WTC11 (cell line): ENCODE measurements around the gene S100A13. TPM values are rescaled to one million over a fixed set of nuclear protein-coding genes. Genes with fewer than 3 reads are reported as not detected.
A peak's percentile ranks its signal among the peaks of the same experiment; 100 is the strongest.

ENCODE experiments used
- ATAC-seq: fragments of 200-7000 bp; cut with Tn5 transposase; 2 replicates; pipeline ENCODE4 v1.10.0; 2021; ENCODE audit warnings: mild to moderate bottlenecking, moderate library complexity
- CTCF ChIA-PET: fragments of 300-600 bp; sonication (Branson Sonifier 250); formaldehyde crosslinking; loops from one replicate; lab custom pipeline; 2021; ENCODE audit warnings: antibody characterized with exemption; lab: Charles Lee
- POLR2A ChIA-PET: fragments of 350-600 bp; sonication (Branson Sonifier 250); formaldehyde crosslinking; loops from one replicate; lab custom pipeline; 2021; ENCODE audit warnings: antibody characterized with exemption; lab: Charles Lee
- DNase-seq: peaks from one replicate; pipeline ENCODE4 v3.0.0; 2021; ENCODE audit warnings: low spot score
- H3K27ac Mint-ChIP-seq: 2 replicates; pipeline ENCODE4 v1.8.0; 2021; ENCODE audit warnings: mixed read lengths
- H3K27me3 Mint-ChIP-seq: 2 replicates; pipeline ENCODE4 v1.8.0; 2021; ENCODE audit warnings: low read depth, mild to moderate bottlenecking, moderate library complexity, mixed read lengths
- H3K36me3 Mint-ChIP-seq: 2 replicates; pipeline ENCODE4 v1.8.0; 2021; ENCODE audit warnings: mixed read lengths
- H3K4me1 Mint-ChIP-seq: 2 replicates; pipeline ENCODE4 v1.8.0; 2022; ENCODE audit warnings: mixed read lengths
- H3K4me3 Mint-ChIP-seq: 2 replicates; pipeline ENCODE4 v1.8.0; 2021; ENCODE audit warnings: mild to moderate bottlenecking, moderate library complexity, mixed read lengths
- H3K9me3 Mint-ChIP-seq: 2 replicates; pipeline ENCODE4 v1.8.0; 2021; ENCODE audit warnings: mixed read lengths
- AR ChIP-seq: fragments of 250-450 bp; sonication (Bioruptor Pico); IDR thresholded peaks from 2 replicates; pipeline ENCODE4 v1.9.0; 2021; ENCODE audit warnings: mild to moderate bottlenecking
- ARID4B ChIP-seq: sonication (generic); formaldehyde crosslinking; IDR thresholded peaks from 2 replicates; pipeline ENCODE4 v1.8.0; 2023; ENCODE audit warnings: missing genetic modification reagents, mild to moderate bottlenecking, borderline replicate concordance
- CREB1 ChIP-seq: sonication (generic); formaldehyde crosslinking; IDR thresholded peaks from 2 replicates; pipeline ENCODE4 v1.8.0; 2023; ENCODE audit warnings: mild to moderate bottlenecking, missing genetic modification reagents
- EMX1 ChIP-seq: fragments of 250-450 bp; sonication (Bioruptor Pico); IDR thresholded peaks from 2 replicates; pipeline ENCODE4 v1.8.0; 2021; ENCODE audit warnings: mild to moderate bottlenecking
- ETV6 ChIP-seq: sonication (generic); formaldehyde crosslinking; IDR thresholded peaks from 2 replicates; pipeline ENCODE4 v1.8.1; 2022; ENCODE audit warnings: mild to moderate bottlenecking, missing genetic modification reagents
- GTF2I ChIP-seq: fragments of 250-450 bp; sonication (Bioruptor Pico); conservative IDR thresholded peaks from 2 replicates; pipeline ENCODE4 v1.4.0; 2021; ENCODE audit warnings: mild to moderate bottlenecking
- HMGA2 ChIP-seq: fragments of 250-450 bp; sonication (Bioruptor Pico); IDR thresholded peaks from 2 replicates; pipeline ENCODE4 v1.4.0; 2021; ENCODE audit warnings: mild to moderate bottlenecking, moderate library complexity
- NFYB ChIP-seq: sonication (generic); formaldehyde crosslinking; conservative IDR thresholded peaks from 2 replicates; pipeline ENCODE4 v1.8.0; 2022; ENCODE audit warnings: low read depth, missing genetic modification reagents
- NR1H2 ChIP-seq: sonication (generic); formaldehyde crosslinking; IDR thresholded peaks from 2 replicates; pipeline ENCODE4 v1.9.0; 2021; ENCODE audit warnings: mild to moderate bottlenecking, moderate library complexity, missing genetic modification reagents
- OVOL2 ChIP-seq: fragments of 250-450 bp; sonication (Bioruptor Pico); IDR thresholded peaks from 2 replicates; pipeline ENCODE4 v1.9.0; 2021; ENCODE audit warnings: mild to moderate bottlenecking, borderline replicate concordance
- PRDM15 ChIP-seq: sonication (generic); formaldehyde crosslinking; IDR thresholded peaks from 2 replicates; pipeline ENCODE4 v1.8.0; 2022; ENCODE audit warnings: missing genetic modification reagents
- PREB ChIP-seq: sonication (generic); formaldehyde crosslinking; IDR thresholded peaks from 2 replicates; pipeline ENCODE4 v1.8.1; 2022; ENCODE audit warnings: mild to moderate bottlenecking, missing genetic modification reagents, moderate library complexity, borderline replicate concordance
- PRRX2 ChIP-seq: fragments of 250-450 bp; sonication (Bioruptor Pico); IDR thresholded peaks from 2 replicates; pipeline ENCODE4 v1.8.0; 2021; ENCODE audit warnings: mild to moderate bottlenecking
- SOX15 ChIP-seq: fragments of 250-450 bp; sonication (Bioruptor Pico); IDR thresholded peaks from 2 replicates; pipeline ENCODE4 v1.9.0; 2021; ENCODE audit warnings: mild to moderate bottlenecking
- TCF7 ChIP-seq: sonication (generic); formaldehyde crosslinking; IDR thresholded peaks from 2 replicates; pipeline ENCODE4 v1.8.0; 2022; ENCODE audit warnings: mild to moderate bottlenecking, low read depth, missing genetic modification reagents, moderate library complexity
- ZMAT4 ChIP-seq: fragments of 250-450 bp; sonication (Bioruptor Pico); IDR thresholded peaks from 2 replicates; pipeline ENCODE4 v1.9.0; 2021; ENCODE audit warnings: mild to moderate bottlenecking
- ZNF121 ChIP-seq: sonication (generic); formaldehyde crosslinking; IDR thresholded peaks from 2 replicates; pipeline ENCODE4 v1.8.0; 2023; ENCODE audit warnings: missing genetic modification reagents
- ZNF138 ChIP-seq: sonication (generic); formaldehyde crosslinking; conservative IDR thresholded peaks from 2 replicates; pipeline ENCODE4 v1.8.1; 2022; ENCODE audit warnings: mild to moderate bottlenecking, moderate library complexity, missing genetic modification reagents
- ZNF396 ChIP-seq: fragments of 250-450 bp; sonication (Bioruptor Pico); IDR thresholded peaks from 2 replicates; pipeline ENCODE4 v1.8.0; 2021; ENCODE audit warnings: mild to moderate bottlenecking, moderate library complexity, borderline replicate concordance
- ZNF423 ChIP-seq: fragments of 250-450 bp; sonication (Bioruptor Pico); IDR thresholded peaks from 2 replicates; pipeline ENCODE4 v2.1.2; 2022; ENCODE audit warnings: mild to moderate bottlenecking, moderate library complexity
- ZNF425 ChIP-seq: fragments of 250-450 bp; sonication (Bioruptor Pico); conservative IDR thresholded peaks from 2 replicates; pipeline ENCODE4 v1.9.0; 2021; ENCODE audit warnings: mild to moderate bottlenecking
- ZSCAN18 ChIP-seq: fragments of 250-450 bp; sonication (Bioruptor Pico); IDR thresholded peaks from 2 replicates; pipeline ENCODE4 v2.1.2; 2022; ENCODE audit warnings: mild to moderate bottlenecking, moderate library complexity
- total RNA-seq: library from RNA; stranded (reverse); gene quantifications from 3 replicates; pipeline ENCODE4 v1.2.3, GENCODE V29; 2021

Gene S100A13
- total RNA-seq, 1 experiment from 2014 or later: 68.4 TPM

- Mint-ChIP-seq H3K4me1 (peaks cover 29% of the 10 kb centered on the region), H3K27me3 (no peaks in the 10 kb centered on the region), H3K36me3 (peaks cover 26% of the 10 kb centered on the region), H3K9me3 (no peaks in the 10 kb centered on the region; the same call in 1 of the 2 replicates), H3K27ac (peak overlapping the region; percentile 100), H3K4me3 (peak overlapping the region; percentile 86)
- ATAC-seq (peak; percentile 14), DNase-seq (no peak)
- POLR2A ChIA-PET: interaction anchor here (0.7 to 2.3 kb wide), 21 partner anchors 8 to 344 kb away, joined by 3 to 14 read pairs (median 6); partner anchors contain the start of genes JTB, S100A16, S100A4 and SLC27A3
- CTCF ChIA-PET: interaction anchor here (0.9 to 2.5 kb wide), 23 partner anchors 10 to 280 kb away, joined by 3 to 23 read pairs (median 5); partner anchors contain the start of genes NPR1, S100A14, S100A16 and S100A6
- TF ChIP-seq OVOL2 (CRISPR knock-in tag) (no peak), PRRX2 (CRISPR knock-in tag) (no peak), GTF2I (CRISPR knock-in tag) (no peak), ZSCAN18 (CRISPR knock-in tag) (no peak), CREB1 (CRISPR knock-in tag) (no peak), EMX1 (CRISPR knock-in tag) (0 out of 2 replicates have a peak, but pooled peaks have one; percentile 28), ZMAT4 (CRISPR knock-in tag) (no peak), NR1H2 (CRISPR knock-in tag) (no peak), PREB (CRISPR knock-in tag) (no peak), PRDM15 (peak; percentile 56), HMGA2 (no peak), SOX15 (CRISPR knock-in tag) (no peak), AR (CRISPR knock-in tag) (no peak), ZNF425 (CRISPR knock-in tag) (no peak), ZNF396 (no peak), ETV6 (CRISPR knock-in tag) (no peak), ARID4B (CRISPR knock-in tag) (no peak), TCF7 (CRISPR knock-in tag) (no peak), NFYB (no peak), ZNF138 (CRISPR knock-in tag) (no peak), ZNF423 (CRISPR knock-in tag) (no peak), ZNF121 (CRISPR knock-in tag) (peak; percentile 94)
Observed at GRCh38 chr1:153633161-153633753, 6.0 kb upstream of the S100A13 start.
